Ovary (tissue), 3 donors: ENCODE results near the gene ZNF317.

Experiments
- EP300 ChIP-seq: sonication (generic); formaldehyde crosslinking; IDR thresholded peaks from one replicate; pipeline ENCODE4 v1.6.1; 2017; ENCODE audit warnings: antibody characterized with exemption
- TF ChIP-seq, protein P1 (sequence below), 3 donors: fragments of 450-650 bp in 2 of 3; fragments of 200-600 bp in 1 of 3; IDR thresholded peaks; one replicate each; pipeline versions ENCODE4 v1.5.1 to v1.8.0; 2016 to 2022; ENCODE audit warnings: antibody characterized with exemption in 3 of 3, mild to moderate bottlenecking in 1 of 3
- donor health status: DM: no; HTN: no; CAD: no.

DNA sequence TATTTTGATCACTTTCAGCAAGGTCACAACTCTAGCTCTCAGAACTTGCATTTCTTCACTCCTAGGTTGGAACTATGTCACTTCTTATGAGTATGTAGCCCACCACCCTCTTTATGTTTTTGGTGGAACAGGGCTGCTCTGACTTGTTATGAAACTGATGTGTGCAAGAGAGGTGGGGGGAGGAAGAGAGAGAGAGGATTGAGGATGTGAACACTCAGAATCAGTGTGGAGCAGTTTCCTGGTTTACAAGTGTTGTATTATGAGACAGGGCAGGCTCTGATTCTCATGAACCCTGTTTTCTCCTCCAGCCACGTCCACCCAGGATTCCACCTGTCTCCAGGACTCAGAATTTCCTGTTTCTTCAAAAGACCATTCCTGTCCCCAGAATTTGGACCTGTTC lies 16.1 kb downstream of the ZNF317 start:
- TF ChIP-seq, protein P1, sequence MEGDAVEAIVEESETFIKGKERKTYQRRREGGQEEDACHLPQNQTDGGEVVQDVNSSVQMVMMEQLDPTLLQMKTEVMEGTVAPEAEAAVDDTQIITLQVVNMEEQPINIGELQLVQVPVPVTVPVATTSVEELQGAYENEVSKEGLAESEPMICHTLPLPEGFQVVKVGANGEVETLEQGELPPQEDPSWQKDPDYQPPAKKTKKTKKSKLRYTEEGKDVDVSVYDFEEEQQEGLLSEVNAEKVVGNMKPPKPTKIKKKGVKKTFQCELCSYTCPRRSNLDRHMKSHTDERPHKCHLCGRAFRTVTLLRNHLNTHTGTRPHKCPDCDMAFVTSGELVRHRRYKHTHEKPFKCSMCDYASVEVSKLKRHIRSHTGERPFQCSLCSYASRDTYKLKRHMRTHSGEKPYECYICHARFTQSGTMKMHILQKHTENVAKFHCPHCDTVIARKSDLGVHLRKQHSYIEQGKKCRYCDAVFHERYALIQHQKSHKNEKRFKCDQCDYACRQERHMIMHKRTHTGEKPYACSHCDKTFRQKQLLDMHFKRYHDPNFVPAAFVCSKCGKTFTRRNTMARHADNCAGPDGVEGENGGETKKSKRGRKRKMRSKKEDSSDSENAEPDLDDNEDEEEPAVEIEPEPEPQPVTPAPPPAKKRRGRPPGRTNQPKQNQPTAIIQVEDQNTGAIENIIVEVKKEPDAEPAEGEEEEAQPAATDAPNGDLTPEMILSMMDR (IDR thresholded peaks at IDR 0.05), result no peak
- TF ChIP-seq EP300, result no peak
